ENCODE results near the gene CCDC170. TPM values are rescaled to one million over a fixed set of nuclear protein-coding genes. Genes with fewer than 3 reads are reported as not detected.

CCDC170 gene
- total RNA-seq, 2 experiments from 2014 or later = not detected

DNA sequence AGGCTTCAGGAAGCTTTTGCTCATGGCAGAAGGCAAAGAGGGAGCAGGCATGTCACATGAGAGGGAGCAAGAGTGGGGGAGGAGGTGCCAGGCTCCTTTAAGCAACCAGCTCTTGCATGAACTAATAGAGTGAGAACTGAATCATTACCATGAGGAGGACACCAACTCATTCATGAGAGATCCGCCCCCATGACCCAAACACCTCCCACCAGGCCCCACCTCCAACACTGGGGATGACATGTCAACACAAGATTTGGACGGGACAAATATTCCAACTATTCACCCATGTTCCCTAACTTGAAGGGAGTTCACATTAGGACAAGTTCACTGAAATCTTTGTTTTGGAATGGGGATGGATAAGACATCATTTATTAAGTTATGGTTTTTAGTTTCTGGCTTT lies 158.5 kb downstream of the CCDC170 start:
- POLR2A ChIA-PET = no interaction called here

DNA sequence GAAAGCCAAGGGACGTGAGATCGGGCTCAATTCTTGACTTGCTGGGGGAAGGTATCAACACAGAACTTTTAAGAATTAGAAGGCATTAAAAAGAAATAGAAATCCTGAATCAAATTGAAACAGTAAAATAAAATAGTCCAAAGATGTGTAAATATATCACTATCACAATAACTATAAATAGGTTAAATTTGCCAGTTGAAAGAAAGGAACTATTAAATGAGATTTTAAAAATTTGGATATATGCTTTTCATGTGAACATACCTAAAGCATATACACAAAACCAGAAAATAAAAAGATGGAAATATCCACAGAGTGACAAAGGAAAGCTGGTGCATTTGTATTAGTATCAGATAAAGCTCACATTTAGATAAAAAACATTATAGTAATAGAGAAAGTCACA lies 161.3 kb downstream of the CCDC170 start:
- no peaks in the 10 kb centered on the region for H3K4me1 Mint-ChIP-seq (ENCODE audit: low read depth)
- ChIA-PET POLR2A (no interaction called here), CTCF (no interaction called here)
- H3K4me3 Mint-ChIP-seq = no peak overlapping the region
- Histone ChIP-seq H3K9me3 (ENCODE audit: control insufficient read depth in 1 of 2, insufficient read depth in 1 of 2, low read length in 2 of 2) (peaks cover 0 to 5% of the 10 kb centered on the region in 2 experiments), H3K4me1 (ENCODE audit: insufficient read depth, low read length) (no peaks in the 10 kb centered on the region), H3K27ac (ENCODE audit: low read depth in 1 of 2, low read length in 2 of 2) (no peak overlapping the region), H3K27me3 (ENCODE audit: control insufficient read depth in 1 of 2, insufficient read depth in 2 of 2, low read length in 2 of 2) (no peaks in the 10 kb centered on the region), H3K36me3 (ENCODE audit: insufficient read depth, low read length) (no peaks in the 10 kb centered on the region), H3K4me3 (ENCODE audit: low read length) (no peak overlapping the region)
- H3K9me3 Mint-ChIP-seq = peaks cover 4% of the 10 kb centered on the region
- no peak for DNase-seq
- ATAC-seq (ENCODE audit: poor library complexity) = no peak
- intact Hi-C loops (cut with DNase I, micrococcal nuclease) = no loop called here
- TF ChIP-seq, protein P1, sequence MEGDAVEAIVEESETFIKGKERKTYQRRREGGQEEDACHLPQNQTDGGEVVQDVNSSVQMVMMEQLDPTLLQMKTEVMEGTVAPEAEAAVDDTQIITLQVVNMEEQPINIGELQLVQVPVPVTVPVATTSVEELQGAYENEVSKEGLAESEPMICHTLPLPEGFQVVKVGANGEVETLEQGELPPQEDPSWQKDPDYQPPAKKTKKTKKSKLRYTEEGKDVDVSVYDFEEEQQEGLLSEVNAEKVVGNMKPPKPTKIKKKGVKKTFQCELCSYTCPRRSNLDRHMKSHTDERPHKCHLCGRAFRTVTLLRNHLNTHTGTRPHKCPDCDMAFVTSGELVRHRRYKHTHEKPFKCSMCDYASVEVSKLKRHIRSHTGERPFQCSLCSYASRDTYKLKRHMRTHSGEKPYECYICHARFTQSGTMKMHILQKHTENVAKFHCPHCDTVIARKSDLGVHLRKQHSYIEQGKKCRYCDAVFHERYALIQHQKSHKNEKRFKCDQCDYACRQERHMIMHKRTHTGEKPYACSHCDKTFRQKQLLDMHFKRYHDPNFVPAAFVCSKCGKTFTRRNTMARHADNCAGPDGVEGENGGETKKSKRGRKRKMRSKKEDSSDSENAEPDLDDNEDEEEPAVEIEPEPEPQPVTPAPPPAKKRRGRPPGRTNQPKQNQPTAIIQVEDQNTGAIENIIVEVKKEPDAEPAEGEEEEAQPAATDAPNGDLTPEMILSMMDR (IDR thresholded peaks at IDR 0.05) = no peak
- no peak overlapping the region for H3K27ac Mint-ChIP-seq
- peaks cover 20% of the 10 kb centered on the region for H3K27me3 Mint-ChIP-seq
- no peaks in the 10 kb centered on the region for H3K36me3 Mint-ChIP-seq (ENCODE audit: low read depth)

More for the DNA sequence above, 158.5 kb downstream of the CCDC170 start:
- Histone ChIP-seq H3K27ac (ENCODE audit: low read depth in 1 of 2, low read length in 2 of 2) (no peak overlapping the region), H3K4me3 (ENCODE audit: low read length) (no peak overlapping the region), H3K36me3 (ENCODE audit: insufficient read depth, low read length) (no peaks in the 10 kb centered on the region), H3K9me3 (ENCODE audit: control insufficient read depth in 1 of 2, insufficient read depth in 1 of 2, low read length in 2 of 2) (peaks cover 0 to 5% of the 10 kb centered on the region in 2 experiments), H3K27me3 (ENCODE audit: control insufficient read depth in 1 of 2, insufficient read depth in 2 of 2, low read length in 2 of 2) (peaks cover 0 to 4% of the 10 kb centered on the region in 2 experiments), H3K4me1 (ENCODE audit: insufficient read depth, low read length) (no peaks in the 10 kb centered on the region)
- Mint-ChIP-seq H3K4me3 (no peak overlapping the region), H3K4me1 (ENCODE audit: low read depth) (no peaks in the 10 kb centered on the region), H3K27ac (no peak overlapping the region), H3K9me3 (peaks cover 4% of the 10 kb centered on the region), H3K36me3 (ENCODE audit: low read depth) (no peaks in the 10 kb centered on the region), H3K27me3 (peaks cover 27% of the 10 kb centered on the region)
- intact Hi-C loops (cut with DNase I, micrococcal nuclease) = no loop called here
- CTCF ChIA-PET = interaction anchor here (0.6 kb wide), 1 partner anchor 185 kb away, joined by 3 read pairs; no protein-coding TSS in a partner anchor
- DNase-seq = no peak
- TF ChIP-seq, protein P1 (IDR thresholded peaks at IDR 0.05) = no peak
- no peak for ATAC-seq (ENCODE audit: poor library complexity)

DNA sequence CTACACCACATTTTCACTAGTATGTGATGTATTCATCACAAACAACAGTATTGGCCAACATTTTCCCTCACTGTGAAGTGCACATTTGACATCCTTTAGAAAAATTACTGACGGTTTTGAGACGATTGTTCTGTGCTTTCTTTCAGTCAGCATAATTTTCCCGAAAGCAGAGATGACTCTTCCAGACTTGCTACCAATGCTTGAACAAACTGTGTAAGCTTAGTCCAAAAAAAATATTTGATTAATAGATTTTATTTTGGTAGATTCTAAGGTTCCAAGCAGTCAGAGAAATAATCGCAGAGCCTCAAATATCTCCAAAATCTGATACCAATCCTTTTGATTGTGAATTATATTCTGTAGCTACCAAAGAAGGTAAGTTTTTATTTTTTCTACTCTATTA lies 162.6 kb downstream of the CCDC170 start:
- intact Hi-C loops (cut with DNase I, micrococcal nuclease) = no loop called here

More for the DNA sequence above, 162.6 kb downstream of the CCDC170 start:
- TF ChIP-seq, protein P1 (IDR thresholded peaks at IDR 0.05) = no peak
- DNase-seq (no peak), ATAC-seq (ENCODE audit: poor library complexity) (no peak)
- no peak overlapping the region for H3K4me3 Mint-ChIP-seq
- H3K27me3 Mint-ChIP-seq = peaks cover 12% of the 10 kb centered on the region
- peaks cover 4% of the 10 kb centered on the region for H3K9me3 Mint-ChIP-seq
- POLR2A ChIA-PET = no interaction called here
- no peak overlapping the region for H3K27ac Mint-ChIP-seq
- Histone ChIP-seq H3K9me3 (ENCODE audit: control insufficient read depth in 1 of 2, insufficient read depth in 1 of 2, low read length in 2 of 2) (peaks cover 0 to 5% of the 10 kb centered on the region in 2 experiments), H3K4me1 (ENCODE audit: insufficient read depth, low read length) (no peaks in the 10 kb centered on the region), H3K4me3 (ENCODE audit: low read length) (no peak overlapping the region), H3K27ac (ENCODE audit: low read depth in 1 of 2, low read length in 2 of 2) (no peak overlapping the region), H3K36me3 (ENCODE audit: insufficient read depth, low read length) (no peaks in the 10 kb centered on the region), H3K27me3 (ENCODE audit: control insufficient read depth in 1 of 2, insufficient read depth in 2 of 2, low read length in 2 of 2) (no peaks in the 10 kb centered on the region)
- CTCF ChIA-PET = no interaction called here
- H3K36me3 Mint-ChIP-seq (ENCODE audit: low read depth) = no peaks in the 10 kb centered on the region
- no peaks in the 10 kb centered on the region for H3K4me1 Mint-ChIP-seq (ENCODE audit: low read depth)
